HG02642 (cell line): Measurements from ENCODE around the gene PPP1R9B.

ENCODE experiments used
- ATAC-seq: cut with Tn5 transposase; IDR thresholded peaks from one replicate; pipeline ENCODE4 v1.9.1; 2021; ENCODE audit warnings: mild to moderate bottlenecking; ENCODE audit not compliant: unreplicated experiment, poor library complexity

PPP1R9B gene

GRCh38 chr17:50130559-50131305 is 19.7 kb downstream of the PPP1R9B start:
- no peak for ATAC-seq

DNA sequence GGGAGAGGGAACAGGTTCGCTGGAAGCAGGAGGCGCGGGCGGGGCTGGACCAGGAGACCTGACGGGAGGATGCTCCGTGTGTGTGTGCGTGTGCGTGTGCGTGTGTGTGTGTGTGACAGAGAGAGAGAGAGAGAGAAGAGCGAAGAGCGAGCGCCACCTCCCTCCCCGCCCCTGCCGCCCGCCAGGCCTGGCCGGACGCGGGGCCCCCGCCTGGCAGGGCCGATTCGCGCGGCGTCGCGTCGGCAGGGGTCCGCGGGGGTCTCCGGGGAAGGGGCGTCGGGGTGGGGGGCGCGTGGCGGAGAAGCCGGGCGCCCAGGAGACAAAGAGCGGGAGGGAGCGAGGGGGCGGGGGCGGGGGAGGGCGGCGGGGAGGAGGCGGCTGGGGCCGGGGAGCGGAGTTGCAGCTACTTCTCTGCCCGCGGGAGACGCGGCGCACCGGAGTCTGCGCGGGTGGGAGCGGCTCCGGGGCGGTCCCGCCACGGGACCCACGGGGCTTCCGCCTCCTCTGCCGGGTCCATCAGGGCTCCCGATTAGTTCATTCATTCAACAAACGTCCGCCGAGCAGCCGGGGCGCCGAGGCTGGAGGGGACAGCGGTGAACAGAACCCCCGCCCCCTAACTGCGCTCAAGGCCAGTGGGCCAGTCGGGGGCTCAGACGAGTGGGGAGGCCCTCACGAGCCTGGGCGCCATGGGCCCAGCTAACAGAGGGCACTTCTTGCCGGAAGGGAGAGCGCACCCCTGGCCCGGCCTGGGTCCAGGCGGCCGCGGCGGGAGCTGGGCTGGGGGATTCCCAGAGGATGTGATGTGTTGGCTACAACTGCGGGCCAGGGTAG is 20.5 kb downstream of the PPP1R9B start, which contains the start of gene SAMD14:
SAMD14 (minus strand) TSS at position 433 of the 831 bp plus-strand sequence. CDS start 5,201 bp downstream, outside the sequence.
- ATAC-seq = no peak

DNA sequence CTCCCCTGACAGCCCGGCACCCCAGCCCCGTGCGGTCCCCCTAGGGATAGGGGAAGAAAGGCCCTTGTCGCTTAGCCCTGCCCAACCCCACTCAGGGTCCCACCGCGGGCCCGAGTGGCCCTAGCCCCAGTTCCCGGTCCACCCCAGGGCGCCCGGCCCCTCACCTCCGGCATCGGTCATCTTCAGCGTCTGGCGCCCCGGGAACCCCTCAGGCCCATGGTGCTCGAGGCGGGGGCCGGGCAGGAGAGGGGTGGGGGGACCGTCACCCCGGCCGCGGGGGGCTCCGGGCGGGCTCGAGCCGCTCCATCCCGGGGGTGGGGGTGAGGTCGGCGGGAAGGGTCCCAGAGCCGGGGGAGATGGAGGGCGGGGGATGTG is 21.1 kb downstream of the PPP1R9B start:
- no peak for ATAC-seq

DNA sequence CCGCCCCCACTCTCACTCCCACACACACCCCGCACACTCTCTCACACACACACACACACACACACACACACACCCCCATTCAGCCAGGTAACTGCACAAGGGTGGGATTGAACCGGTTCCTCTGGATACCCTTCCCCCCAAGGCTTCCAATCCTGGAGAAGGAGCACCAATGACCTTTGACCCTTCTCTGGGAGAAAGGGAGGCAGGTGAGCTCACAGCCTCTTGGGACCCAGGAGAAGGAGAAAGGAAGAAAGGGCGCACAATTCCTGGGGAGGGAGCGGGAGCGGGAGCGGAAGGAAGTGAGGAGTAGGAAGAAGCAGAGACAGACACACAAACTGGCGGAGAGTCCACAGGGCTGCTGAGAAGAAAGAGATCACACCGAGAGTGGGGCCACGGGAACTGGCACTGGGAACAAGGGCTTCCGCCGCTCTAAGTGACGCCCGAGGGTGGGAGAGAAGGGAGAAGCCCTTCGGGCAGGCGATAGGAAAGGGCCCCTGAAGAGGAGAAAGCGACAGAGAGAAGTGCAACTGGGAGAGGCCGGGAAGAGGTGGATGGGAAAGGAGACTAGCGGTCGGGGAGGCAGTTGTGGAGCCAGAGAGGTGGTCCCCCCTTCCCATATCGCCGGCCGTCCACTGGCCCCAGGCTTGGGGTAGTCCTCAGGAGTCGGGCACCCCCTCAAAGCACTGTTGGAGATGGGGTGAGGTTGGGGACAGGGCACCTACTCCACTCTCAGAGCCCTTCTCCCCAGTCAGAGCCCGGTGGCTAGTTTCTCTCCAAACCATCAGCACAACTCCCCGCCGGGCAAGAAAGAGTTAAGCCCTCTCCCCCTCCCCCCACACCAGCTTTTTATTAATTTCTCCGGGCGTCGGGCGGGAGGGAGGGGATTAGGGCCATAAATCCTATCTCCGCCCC is 21.8 kb downstream of the PPP1R9B start:
- ATAC-seq = no peak

DNA sequence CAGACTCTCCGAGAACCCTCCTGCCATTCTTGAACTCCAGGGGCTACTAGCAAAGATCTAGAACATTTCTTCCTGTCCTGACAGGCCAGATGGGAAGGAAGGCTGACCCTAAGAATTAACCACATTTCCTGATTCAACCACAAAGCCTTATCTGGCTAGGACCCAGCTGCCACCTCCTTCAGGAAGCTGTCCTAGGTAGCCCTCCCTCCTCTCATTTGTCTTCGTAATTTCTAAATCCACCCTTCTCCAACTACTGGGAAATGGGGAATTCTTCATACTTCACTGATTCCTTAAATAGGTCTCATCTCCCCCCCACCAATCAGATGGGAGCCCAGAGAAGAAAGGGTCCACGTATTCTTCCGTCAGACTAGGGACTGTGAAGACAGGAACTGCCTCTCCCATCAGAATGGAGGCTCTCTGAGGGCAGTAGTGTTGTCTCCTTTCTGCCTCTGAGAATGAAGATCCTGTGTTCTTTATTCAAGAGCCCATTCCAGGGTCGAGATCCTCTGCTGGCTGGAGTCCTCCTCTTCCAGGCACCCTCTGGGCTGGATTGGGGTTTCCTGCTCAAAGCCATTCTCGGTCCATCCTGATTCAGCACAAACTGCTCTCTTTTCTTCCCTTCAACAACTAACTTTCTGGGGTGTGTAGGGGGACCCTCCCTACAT is 22.6 kb downstream of the PPP1R9B start:
- no peak for ATAC-seq

- no peak for ATAC-seq
These were observed 25.0 kb downstream of the PPP1R9B start for GRCh38 chr17:50125420-50125997.

- no peak for ATAC-seq
These were observed 26.7 kb downstream of the PPP1R9B start for GRCh38 chr17:50123649-50124349.

DNA sequence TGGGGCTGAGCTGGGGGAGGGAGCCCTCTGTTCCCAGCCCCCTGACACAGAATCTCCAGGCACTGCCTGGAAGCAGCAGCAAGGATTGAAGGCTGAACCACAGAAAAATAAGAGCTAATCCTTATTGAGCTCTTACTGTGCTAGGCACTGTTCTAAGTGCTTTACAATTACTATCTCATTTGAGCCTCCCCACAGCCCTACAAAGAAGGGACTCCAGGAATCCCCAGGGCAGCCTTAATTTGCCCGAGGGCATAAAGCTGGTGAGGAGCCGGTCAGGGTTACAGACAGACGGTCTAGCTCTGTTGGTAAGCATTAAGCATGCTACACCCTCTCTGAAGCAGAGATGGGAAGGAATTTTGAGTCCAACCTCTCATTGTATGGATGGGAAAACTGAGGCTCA is 27.5 kb downstream of the PPP1R9B start:
- no peak for ATAC-seq

DNA sequence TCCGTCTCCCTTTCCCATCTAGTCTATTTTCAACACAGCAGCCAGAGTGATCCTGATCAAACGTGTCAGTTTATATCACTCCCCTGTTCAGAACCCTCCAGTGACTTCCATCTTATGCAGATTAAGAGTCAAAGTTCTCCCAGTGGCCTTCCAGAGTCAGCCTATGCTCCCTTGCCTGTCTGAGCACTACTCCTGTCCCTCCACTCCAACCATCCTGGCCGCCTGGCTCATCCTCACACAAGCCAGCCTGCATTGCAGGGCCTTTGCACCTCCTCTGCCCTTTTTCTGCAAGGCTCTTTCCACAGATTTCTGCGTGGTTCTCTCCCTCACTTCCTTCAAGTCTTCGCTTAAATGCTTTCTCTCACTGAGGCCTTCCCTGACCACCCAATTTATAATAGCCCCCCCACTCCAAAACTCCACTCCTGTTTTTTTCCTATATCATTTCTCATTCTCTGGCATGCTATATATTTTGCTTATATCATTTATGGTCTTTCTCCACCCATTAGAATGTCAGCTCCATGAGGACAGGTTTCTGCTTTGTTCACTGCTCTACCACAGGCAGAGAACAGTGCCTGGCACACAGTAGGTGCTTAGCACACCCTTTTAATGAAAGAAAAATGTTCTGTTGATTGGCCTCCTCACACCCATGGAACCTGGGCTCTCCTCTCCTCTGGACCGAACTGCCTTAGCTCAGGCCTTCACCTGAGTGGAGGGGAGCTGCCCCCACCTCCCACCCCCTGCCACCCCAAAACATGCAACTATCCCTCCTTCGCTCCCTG is 29.8 kb downstream of the PPP1R9B start:
- no peak for ATAC-seq

GRCh38 chr17:50118828-50119218 is 31.7 kb downstream of the PPP1R9B start:
- ATAC-seq = no peak

DNA sequence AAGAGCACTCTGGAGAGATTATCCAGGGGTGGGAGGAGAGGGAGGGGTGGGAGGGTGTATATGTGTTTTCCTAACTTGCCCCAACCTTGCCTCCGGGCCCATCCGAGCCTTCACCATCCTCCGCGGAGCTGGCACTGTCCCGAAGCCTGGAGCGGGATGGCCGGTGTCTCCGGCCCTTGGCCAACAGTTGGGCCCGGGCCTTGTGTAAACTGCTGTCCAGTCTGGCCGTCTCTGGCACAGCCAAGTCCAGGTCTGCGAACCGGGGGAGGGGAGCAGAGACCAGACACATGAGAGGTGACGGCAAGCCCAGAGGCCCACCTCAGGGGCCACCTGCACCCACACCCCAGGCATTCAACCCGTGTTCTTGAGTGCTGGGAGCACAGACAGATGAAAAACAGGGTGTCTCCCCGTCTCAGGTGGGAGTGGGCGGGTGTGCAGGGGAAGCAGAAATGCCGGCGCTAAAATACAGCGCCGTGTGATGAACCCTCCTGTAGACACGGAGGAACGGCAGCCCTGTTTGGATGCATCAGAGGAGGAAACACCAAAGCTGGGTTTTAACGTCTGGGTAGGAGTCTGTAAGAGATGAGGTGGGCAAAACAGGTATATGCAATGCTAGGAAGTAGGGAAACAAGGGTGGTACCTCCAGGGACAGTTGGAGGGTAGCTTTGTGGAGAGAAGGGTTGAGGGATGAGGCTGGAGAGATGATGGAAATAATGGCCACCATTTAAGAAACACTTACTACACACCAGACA is 32.2 kb downstream of the PPP1R9B start:
- no peak for ATAC-seq

DNA sequence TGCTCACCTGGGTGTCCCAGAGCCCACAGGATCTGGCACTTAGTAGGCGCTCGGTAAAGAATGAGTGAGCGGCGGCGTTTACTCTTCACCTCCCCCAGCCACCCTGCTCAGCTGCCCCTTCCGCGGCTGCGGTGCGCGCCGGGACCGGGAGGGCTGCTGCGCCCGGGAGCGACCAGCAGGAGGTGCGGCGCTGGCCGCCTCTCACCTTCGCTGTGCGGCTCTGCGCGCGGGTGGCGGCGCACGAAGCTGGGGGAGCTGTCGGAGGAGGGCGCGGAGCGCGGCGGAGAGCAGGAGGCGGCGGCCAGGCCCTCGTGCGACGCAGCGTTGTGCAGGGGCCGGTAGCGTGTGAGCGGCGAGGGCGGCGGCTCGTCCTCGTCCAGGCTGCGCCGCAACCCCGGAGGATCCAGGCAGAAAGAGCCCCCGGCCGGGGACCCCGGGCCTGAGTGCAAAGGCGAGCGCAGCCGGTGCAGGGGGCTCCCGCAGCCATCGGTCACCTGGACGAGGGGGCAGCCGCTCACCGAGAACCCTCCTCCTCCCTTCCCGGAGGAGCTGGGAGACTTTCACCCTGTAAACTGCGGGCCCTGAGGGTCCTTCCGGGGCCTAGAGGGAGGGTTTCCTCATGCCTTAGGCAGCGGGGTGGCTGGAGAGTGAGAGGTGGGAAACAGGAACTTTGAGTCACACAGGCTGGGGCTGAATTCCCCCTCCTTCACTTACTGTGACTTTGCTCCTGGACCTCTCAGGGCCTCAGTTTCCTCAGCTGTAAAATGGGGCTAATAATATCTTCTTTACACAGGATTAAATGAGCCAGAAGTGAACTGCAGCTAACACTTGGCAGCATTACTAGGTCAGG is 33.0 kb downstream of the PPP1R9B start:
- ATAC-seq = no peak

DNA sequence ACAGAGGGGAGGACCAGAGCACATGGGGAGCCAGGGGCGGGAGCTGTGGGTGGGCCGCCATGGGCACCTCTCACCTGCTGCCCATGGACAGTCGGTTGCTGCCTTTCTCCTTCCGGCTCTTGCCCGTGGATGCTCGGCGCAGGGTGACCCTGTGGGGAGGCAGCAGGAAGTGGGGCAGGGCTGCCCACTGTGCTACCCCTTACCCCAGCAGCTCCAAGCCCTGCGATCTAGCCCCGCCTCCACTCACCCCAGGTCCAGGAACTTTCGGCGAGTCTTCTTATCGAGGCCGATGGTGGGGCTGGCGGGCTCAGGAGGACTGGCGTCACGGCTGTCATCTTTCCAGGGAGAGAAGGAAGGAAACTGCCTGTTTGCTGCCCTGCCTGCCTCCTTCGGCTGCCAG is 34.7 kb downstream of the PPP1R9B start:
- no peak for ATAC-seq

DNA sequence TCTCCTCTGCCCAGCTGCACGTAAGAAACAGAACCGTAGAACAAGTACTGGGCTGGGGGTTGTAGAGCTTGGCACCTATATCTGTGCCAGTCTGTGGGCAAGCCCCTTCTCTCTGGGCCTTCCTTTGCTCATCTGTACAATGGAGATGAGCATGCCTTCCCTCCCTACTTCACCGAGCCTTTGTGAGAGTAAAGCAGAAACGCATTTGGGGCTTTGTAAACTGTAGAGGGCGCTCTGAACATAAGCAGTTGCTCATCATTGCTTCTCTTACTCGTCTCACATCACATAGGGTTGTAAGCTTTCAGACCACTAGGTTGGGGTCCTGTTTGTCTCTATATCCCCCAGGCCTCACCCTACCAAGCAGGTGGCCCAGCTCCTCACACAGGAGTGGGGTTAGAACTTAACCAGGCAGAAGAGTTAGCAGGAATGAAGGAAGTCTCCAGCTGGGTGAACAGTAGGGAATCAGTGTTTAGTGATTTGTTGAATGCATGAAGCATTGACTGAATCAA is 35.6 kb downstream of the PPP1R9B start:
- no peak for ATAC-seq

DNA sequence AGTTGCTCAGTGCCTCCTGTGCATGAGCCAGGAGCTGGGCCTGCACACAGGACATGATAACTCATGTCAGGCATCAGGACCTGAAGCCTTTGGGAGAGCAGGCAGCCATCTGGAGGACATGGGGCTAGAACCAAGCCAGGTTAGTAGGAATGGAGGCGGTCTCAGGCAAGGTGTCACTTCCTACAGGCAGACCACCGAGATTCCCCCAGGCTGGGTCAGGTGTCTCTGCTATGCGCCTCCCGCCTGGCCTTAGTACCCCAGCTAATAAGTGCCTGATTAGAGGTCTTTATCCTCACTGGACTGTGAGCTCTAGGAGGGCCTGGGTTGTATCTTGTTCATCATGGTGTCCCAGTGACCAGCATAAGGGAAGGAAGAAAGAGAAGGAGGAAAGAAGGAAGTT is 36.1 kb downstream of the PPP1R9B start:
- no peak for ATAC-seq

- no peak for ATAC-seq
These were observed 36.7 kb downstream of the PPP1R9B start for GRCh38 chr17:50113624-50114320.
